Naive thymus-derived CD4-positive, alpha-beta T cell (primary cell): Measurements from ENCODE around the gene AMIGO2. TPM values are rescaled to one million over a fixed set of nuclear protein-coding genes. Genes with fewer than 3 reads are reported as not detected.

Source experiments
- ATAC-seq: fragments of 150-1000 bp; cut with Tn5 transposase; 2 replicates; pipeline ENCODE4 v1.10.0; 2021; ENCODE audit warnings: mild to moderate bottlenecking, moderate library complexity
- CTCF ChIA-PET: fragments of 350-600 bp; sonication (Branson Sonifier 250); formaldehyde crosslinking; loops from one replicate; lab custom pipeline; 2021; ENCODE audit warnings: antibody characterized with exemption; lab: Charles Lee
- POLR2A ChIA-PET: fragments of 350-600 bp; sonication (Branson Sonifier 250); formaldehyde crosslinking; loops from one replicate; lab custom pipeline; 2021; ENCODE audit warnings: antibody characterized with exemption, inconsistent platforms; lab: Charles Lee
- DNase-seq, 9 donors: peaks; one replicate each; pipeline versions ENCODE4 v3.0.0 to v3.0.0-alpha.2; 2020 to 2022; ENCODE audit warnings: mixed read lengths in 1 of 9
- H3K27ac ChIP-seq: one replicate; pipeline ENCODE4 v1.7.0; 2013; ENCODE audit warnings: mild to moderate bottlenecking, low read depth, low read length, moderate library complexity
- H3K27me3 ChIP-seq, 2 donors: one replicate each; pipeline ENCODE4 v1.7.0; 2013; ENCODE audit warnings: low read length in 2 of 2, mild to moderate bottlenecking in 2 of 2, moderate library complexity in 2 of 2; ENCODE audit not compliant: control insufficient read depth in 2 of 2, insufficient read depth in 2 of 2
- H3K36me3 ChIP-seq, 3 experiments: 1 replicate in 2 of 3; 2 replicates in 1 of 3; pipeline ENCODE4 v1.7.0; 2013; ENCODE audit warnings: low read length in 3 of 3, mild to moderate bottlenecking in 3 of 3, moderate library complexity in 1 of 3; ENCODE audit not compliant: insufficient read depth in 3 of 3, control insufficient read depth in 2 of 3
- H3K4me1 ChIP-seq, 2 donors: one replicate each; pipeline ENCODE4 v1.7.0; 2013; ENCODE audit warnings: low read length in 2 of 2, mild to moderate bottlenecking in 2 of 2, moderate library complexity in 1 of 2; ENCODE audit not compliant: control insufficient read depth in 2 of 2, insufficient read depth in 2 of 2
- H3K4me3 ChIP-seq: 2 replicates; pipeline ENCODE4 v1.7.0; 2013; ENCODE audit warnings: mild to moderate bottlenecking, low read length
- H3K9me3 ChIP-seq, 3 experiments: 1 replicate in 2 of 3; 2 replicates in 1 of 3; pipeline ENCODE4 v1.7.0; 2013; ENCODE audit warnings: low read length in 3 of 3; ENCODE audit not compliant: control insufficient read depth in 2 of 3
- H3K27ac Mint-ChIP-seq, 9 donors: one replicate each; pipeline ENCODE4 v1.8.0; 2020 to 2022; ENCODE audit warnings: mixed read lengths in 9 of 9, mild to moderate bottlenecking in 8 of 9, moderate library complexity in 5 of 9, inconsistent platforms in 2 of 9
- H3K27me3 Mint-ChIP-seq, 5 donors: one replicate each; pipeline ENCODE4 v1.8.0; 2021 to 2022; ENCODE audit warnings: mixed read lengths in 5 of 5, mild to moderate bottlenecking in 1 of 5
- H3K36me3 Mint-ChIP-seq, 5 donors: one replicate each; pipeline ENCODE4 v1.8.0; 2020 to 2022; ENCODE audit warnings: mixed read lengths in 5 of 5, mild to moderate bottlenecking in 3 of 5, inconsistent platforms in 1 of 5
- H3K4me1 Mint-ChIP-seq, 7 donors: one replicate each; pipeline ENCODE4 v1.8.0; 2020 to 2022; ENCODE audit warnings: mixed read lengths in 7 of 7, mild to moderate bottlenecking in 3 of 7, inconsistent platforms in 1 of 7
- H3K4me3 Mint-ChIP-seq, 10 donors: one replicate each; pipeline ENCODE4 v1.8.0; 2020 to 2022; ENCODE audit warnings: mild to moderate bottlenecking in 10 of 10, mixed read lengths in 10 of 10, moderate library complexity in 6 of 10, inconsistent platforms in 2 of 10
- H3K9me3 Mint-ChIP-seq, 11 donors: one replicate each; pipeline ENCODE4 v1.8.0; 2020 to 2022; ENCODE audit warnings: mixed read lengths in 11 of 11, mild to moderate bottlenecking in 4 of 11, inconsistent platforms in 1 of 11, moderate library complexity in 1 of 11
- intact Hi-C, 2 donors: fragments of 100-400 bp; cut with micrococcal nuclease; formaldehyde crosslinking; loops; one replicate each; pipeline ENCODE4 v1.15.1; 2023
- polyA plus RNA-seq, 2 donors: library from polyadenylated mRNA; unstranded; fragments of 300-500 nt; fragmentation: Illumina TruSeq; gene quantifications; one replicate each; pipeline ENCODE4 v1.2.3, GENCODE V29; 2021
- total RNA-seq, 6 experiments: library from RNA in 5 of 6; stranded (reverse) in 5 of 6; gene quantifications; 1 replicate in 5 of 6; 2 replicates in 1 of 6; pipeline ENCODE4 v1.2.3 and lab custom pipeline; 2021 to 2026

Gene AMIGO2
- total and polyA plus RNA-seq, 7 experiments from 2014 or later: 6.8 to 30.4 (median 13.4) TPM

DNA sequence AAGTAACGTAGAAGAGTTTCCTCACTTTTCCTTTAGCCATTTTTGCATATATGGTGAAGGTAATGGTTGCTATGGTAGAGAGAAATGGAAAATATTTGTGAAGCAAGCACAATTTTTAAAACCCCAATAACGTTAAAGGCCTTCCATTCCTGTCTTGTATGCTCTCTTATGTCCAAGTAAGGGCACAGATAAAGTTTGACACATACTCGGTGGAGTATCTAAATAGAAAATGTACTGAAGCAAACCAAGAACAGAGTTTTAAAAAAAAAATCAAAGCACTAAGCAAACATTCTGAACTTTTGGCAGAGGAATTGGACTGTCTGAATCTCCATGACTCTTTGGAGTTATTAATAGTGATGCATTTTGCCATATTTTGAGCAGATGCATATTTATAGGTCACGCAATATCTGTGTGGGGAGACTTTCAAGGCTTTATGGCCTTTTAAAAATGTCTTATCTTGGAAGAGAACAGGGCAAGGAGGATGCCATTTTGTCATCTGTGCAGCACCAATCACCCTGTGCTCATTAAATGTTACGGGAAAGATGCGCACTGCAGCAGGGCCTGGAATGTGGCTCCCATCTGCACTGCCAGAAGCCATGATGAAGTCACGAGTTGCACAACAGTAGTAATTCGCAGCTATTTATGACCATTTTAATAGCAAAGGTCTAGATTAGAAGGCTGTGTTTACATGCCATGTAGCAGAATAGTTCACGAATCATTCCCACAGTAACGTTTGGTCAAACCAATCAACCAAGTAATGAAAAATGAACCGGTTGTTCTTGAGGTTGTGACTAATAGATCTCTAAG is 23.3 kb upstream of the AMIGO2 start:
- no peak overlapping the region for H3K27ac ChIP-seq
- H3K27ac Mint-ChIP-seq: peak overlapping the region in 1 of 9 donors; percentile 11
- H3K36me3 Mint-ChIP-seq: peaks cover 7 to 37% (median 24%) of the 10 kb centered on the region in 5 donors

DNA sequence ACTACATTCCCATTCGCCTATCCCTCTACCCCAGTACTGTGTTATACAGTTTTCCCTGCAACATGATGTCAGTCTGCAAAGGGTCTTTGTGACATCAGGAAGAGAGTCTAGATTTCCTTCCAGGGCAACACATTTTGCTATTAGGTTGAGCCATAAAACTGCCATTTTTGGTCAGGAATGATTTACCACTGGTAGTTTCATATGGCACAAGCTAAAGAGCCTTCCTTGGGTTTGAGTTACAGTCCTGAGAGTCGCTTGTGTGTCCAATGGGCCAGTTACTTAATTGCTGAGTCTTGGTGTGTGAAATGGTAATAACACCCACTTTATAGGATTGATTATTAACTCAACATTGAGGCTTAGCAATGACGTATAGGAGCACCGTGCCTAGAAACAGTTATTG is 22.6 kb upstream of the AMIGO2 start:
- no peak overlapping the region for H3K27ac Mint-ChIP-seq
- peaks cover 0 to 9% (median under 1%) of the 10 kb centered on the region in 7 donors for H3K4me1 Mint-ChIP-seq
- H3K36me3 Mint-ChIP-seq: peaks cover 7 to 33% (median 24%) of the 10 kb centered on the region in 5 donors
- Histone ChIP-seq H3K4me3 (no peak overlapping the region), H3K27ac (no peak overlapping the region), H3K4me1 (no peaks in the 10 kb centered on the region), H3K27me3 (no peaks in the 10 kb centered on the region), H3K36me3 (peaks cover 0 to 16% (median 0%) of the 10 kb centered on the region in 3 experiments), H3K9me3 (no peaks in the 10 kb centered on the region)
- no peaks in the 10 kb centered on the region for H3K9me3 Mint-ChIP-seq
- CTCF ChIA-PET: interaction anchor here (1.1 kb wide), 1 partner anchor 16 kb away, joined by 3 read pairs; no protein-coding TSS in a partner anchor
- no peaks in the 10 kb centered on the region for H3K27me3 Mint-ChIP-seq
- no peak overlapping the region for H3K4me3 Mint-ChIP-seq
- ATAC-seq (no peak), DNase-seq (no peak)
- intact Hi-C loops: no loop called here
- POLR2A ChIA-PET: no interaction called here

More for the DNA sequence above, 23.3 kb upstream of the AMIGO2 start:
- no peaks in the 10 kb centered on the region for H3K4me1 ChIP-seq
- no peaks in the 10 kb centered on the region for H3K27me3 ChIP-seq
- ATAC-seq (no peak), DNase-seq (no peak)
- Mint-ChIP-seq H3K9me3 (no peaks in the 10 kb centered on the region), H3K27me3 (no peaks in the 10 kb centered on the region), H3K4me1 (peaks cover 0 to 9% (median 0%) of the 10 kb centered on the region in 7 donors), H3K4me3 (no peak overlapping the region)
- no peaks in the 10 kb centered on the region for H3K9me3 ChIP-seq
- H3K36me3 ChIP-seq: peaks cover 0 to 18% (median 0%) of the 10 kb centered on the region in 3 experiments
- ChIA-PET CTCF (no interaction called here), POLR2A (no interaction called here)
- intact Hi-C loops: no loop called here
- no peak overlapping the region for H3K4me3 ChIP-seq

DNA sequence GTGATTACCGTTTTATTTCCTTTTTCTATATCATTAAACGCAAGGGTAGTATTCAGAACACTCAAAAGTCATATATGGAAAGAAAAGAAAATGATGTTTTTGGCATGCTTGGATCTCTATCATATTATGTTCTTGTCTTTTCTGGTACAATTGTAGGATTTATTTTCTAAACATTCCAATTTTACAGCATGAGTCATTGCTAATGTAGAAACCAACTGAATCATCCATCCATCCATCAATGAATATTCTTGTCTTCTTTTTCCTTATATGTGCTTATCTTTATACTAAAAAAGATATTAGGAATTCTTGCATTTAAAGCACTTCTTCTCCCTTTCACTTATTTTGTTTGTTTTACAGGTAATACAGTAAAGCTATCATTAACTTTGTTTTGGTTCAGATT is 20.4 kb upstream of the AMIGO2 start:
- H3K9me3 Mint-ChIP-seq: peaks cover 0 to 4% (median 1%) of the 10 kb centered on the region in 11 donors
- no peaks in the 10 kb centered on the region for H3K27me3 ChIP-seq
- H3K4me1 Mint-ChIP-seq: peaks cover 4 to 17% (median 13%) of the 10 kb centered on the region in 7 donors
- DNase-seq: no peak
- no peak for ATAC-seq
- H3K27me3 Mint-ChIP-seq: no peaks in the 10 kb centered on the region
- no peak overlapping the region for H3K4me3 ChIP-seq
- no peak overlapping the region for H3K27ac Mint-ChIP-seq
- H3K4me1 ChIP-seq: peaks cover 0 to 3% of the 10 kb centered on the region in 2 donors
- H3K27ac ChIP-seq: no peak overlapping the region
- no peaks in the 10 kb centered on the region for H3K9me3 ChIP-seq
- H3K36me3 Mint-ChIP-seq: peaks cover 4 to 24% (median 14%) of the 10 kb centered on the region in 5 donors
- ChIA-PET CTCF (no interaction called here), POLR2A (no interaction called here)
- H3K36me3 ChIP-seq: peaks cover 0 to 6% (median 0%) of the 10 kb centered on the region in 3 experiments
- intact Hi-C loops: no loop called here
- H3K4me3 Mint-ChIP-seq: no peak overlapping the region

DNA sequence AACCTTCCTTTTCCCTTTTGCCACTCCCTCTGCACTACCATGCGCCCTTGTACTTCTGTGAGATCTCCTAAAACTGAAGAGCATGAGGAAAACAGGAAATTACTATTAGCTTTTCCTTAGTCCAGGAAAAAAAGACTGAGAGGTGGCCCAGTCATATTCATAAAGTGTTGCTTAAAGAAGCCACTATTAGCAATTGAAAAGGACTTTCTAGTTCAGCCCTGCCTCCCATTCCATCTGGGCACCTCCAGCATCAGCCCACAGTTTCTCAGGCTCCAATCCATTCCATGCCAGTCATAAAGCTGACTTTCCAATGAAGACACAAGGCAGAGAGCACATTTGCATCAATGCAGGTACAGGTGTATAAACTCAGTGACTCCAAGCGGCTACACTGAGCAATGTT is 19.9 kb upstream of the AMIGO2 start:
- ATAC-seq: no peak
- H3K27ac Mint-ChIP-seq: peak overlapping the region in 1 of 9 donors; percentile 18
- DNase-seq: no peak
- intact Hi-C loops: no loop called here
- H3K9me3 Mint-ChIP-seq: peaks cover 0 to 8% (median 1%) of the 10 kb centered on the region in 11 donors
- no peak overlapping the region for H3K27ac ChIP-seq
- peaks cover 0 to 4% of the 10 kb centered on the region in 2 donors for H3K4me1 ChIP-seq
- H3K27me3 Mint-ChIP-seq: no peaks in the 10 kb centered on the region
- peaks cover 7 to 23% (median 17%) of the 10 kb centered on the region in 7 donors for H3K4me1 Mint-ChIP-seq
- peaks cover 0 to under 1% (median 0%) of the 10 kb centered on the region in 3 experiments for H3K36me3 ChIP-seq
- H3K9me3 ChIP-seq: no peaks in the 10 kb centered on the region
- ChIA-PET CTCF (interaction anchor here (1.5 kb wide), 1 partner anchor 28 kb away, joined by 3 read pairs; no protein-coding TSS in a partner anchor), POLR2A (interaction anchor here (0.6 to 1.1 kb wide), 2 partner anchors 12 to 16 kb away, joined by 3 read pairs; no protein-coding TSS in a partner anchor)
- no peaks in the 10 kb centered on the region for H3K27me3 ChIP-seq
- peaks cover 0 to 22% (median 13%) of the 10 kb centered on the region in 5 donors for H3K36me3 Mint-ChIP-seq
- no peak overlapping the region for H3K4me3 ChIP-seq
- H3K4me3 Mint-ChIP-seq: no peak overlapping the region

DNA sequence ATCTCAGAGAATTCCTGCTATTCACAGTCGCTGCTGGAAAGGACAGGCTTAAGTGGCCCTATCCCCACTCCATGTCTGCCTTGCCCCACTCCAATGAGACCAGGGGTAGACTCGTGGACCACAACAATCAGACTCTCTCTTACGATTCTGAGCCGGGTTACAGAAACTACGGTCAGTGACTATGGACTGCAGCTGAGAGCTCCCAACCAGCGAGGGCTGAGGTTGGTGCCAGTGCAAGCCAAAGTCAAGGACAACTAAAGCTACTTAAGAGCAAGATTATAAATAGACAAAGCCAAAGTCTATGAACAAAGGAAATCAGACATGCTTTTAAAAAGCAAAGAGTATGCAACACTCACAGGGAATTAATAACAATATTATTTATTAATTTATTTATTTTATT is 18.3 kb upstream of the AMIGO2 start:
- intact Hi-C loops: no loop called here
- CTCF ChIA-PET: interaction anchor here (1.5 kb wide), 1 partner anchor 26 kb away, joined by 3 read pairs; no protein-coding TSS in a partner anchor
- H3K27me3 Mint-ChIP-seq: no peaks in the 10 kb centered on the region

DNA sequence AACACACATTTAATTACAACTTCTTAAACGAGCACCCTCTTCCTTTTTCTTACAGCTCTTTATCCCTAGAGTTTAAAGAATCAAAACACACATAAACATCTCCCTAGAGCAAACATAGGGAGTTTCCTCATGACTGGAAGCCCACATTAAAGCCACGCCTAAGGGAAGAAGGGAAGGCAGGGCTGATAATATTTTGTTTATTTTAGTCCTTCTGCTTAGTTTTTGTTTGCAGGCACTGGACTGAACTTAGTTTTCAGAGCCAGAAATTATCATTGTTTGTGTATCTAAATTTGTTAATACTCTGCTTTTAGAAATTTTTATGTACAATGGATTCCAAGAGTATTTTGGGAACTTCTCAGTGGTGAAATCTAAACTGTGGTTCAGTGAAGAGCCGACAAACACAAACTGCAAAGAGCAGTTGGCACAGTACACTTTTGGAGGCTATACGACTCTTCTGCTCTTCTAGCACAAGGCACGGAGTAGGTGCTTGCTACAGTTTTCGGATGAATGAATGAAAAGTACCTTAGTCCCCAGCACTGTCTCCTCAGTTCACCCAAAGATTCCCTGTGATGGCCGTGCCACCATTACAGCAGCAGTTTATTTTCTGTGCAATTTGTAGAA is 17.6 kb upstream of the AMIGO2 start:
- ChIA-PET CTCF (no interaction called here), POLR2A (no interaction called here)
- Histone ChIP-seq H3K4me1 (peaks cover 0 to 4% of the 10 kb centered on the region in 2 donors), H3K4me3 (no peak overlapping the region), H3K36me3 (no peaks in the 10 kb centered on the region), H3K27me3 (no peaks in the 10 kb centered on the region), H3K27ac (no peak overlapping the region), H3K9me3 (no peaks in the 10 kb centered on the region)
- Mint-ChIP-seq H3K9me3 (peaks cover 0 to 10% (median 1%) of the 10 kb centered on the region in 11 donors), H3K27ac (no peak overlapping the region), H3K36me3 (peaks cover 0 to 17% (median 12%) of the 10 kb centered on the region in 5 donors), H3K4me3 (no peak overlapping the region), H3K4me1 (peaks cover 13 to 42% (median 33%) of the 10 kb centered on the region in 7 donors), H3K27me3 (no peaks in the 10 kb centered on the region)
- intact Hi-C loops: no loop called here
- ATAC-seq: no peak
- no peak for DNase-seq

More for the DNA sequence above, 18.3 kb upstream of the AMIGO2 start:
- DNase-seq: no peak
- no peak overlapping the region for H3K4me3 ChIP-seq
- H3K27ac ChIP-seq: no peak overlapping the region
- POLR2A ChIA-PET: no interaction called here
- H3K27me3 ChIP-seq: no peaks in the 10 kb centered on the region
- H3K4me3 Mint-ChIP-seq: no peak overlapping the region
- peak overlapping the region in 2 of 9 donors; percentile 6 to 36 for H3K27ac Mint-ChIP-seq
- H3K9me3 ChIP-seq: no peaks in the 10 kb centered on the region
- peaks cover 0 to 10% (median 1%) of the 10 kb centered on the region in 11 donors for H3K9me3 Mint-ChIP-seq
- peaks cover 0 to 17% (median 13%) of the 10 kb centered on the region in 5 donors for H3K36me3 Mint-ChIP-seq
- peaks cover 13 to 38% (median 29%) of the 10 kb centered on the region in 7 donors for H3K4me1 Mint-ChIP-seq
- H3K4me1 ChIP-seq: peaks cover 0 to 4% of the 10 kb centered on the region in 2 donors
- no peak for ATAC-seq
- H3K36me3 ChIP-seq: no peaks in the 10 kb centered on the region
